ENCODE data around the gene SRRM1. TPM values are rescaled to one million over a fixed set of nuclear protein-coding genes. Genes with fewer than 3 reads are reported as not detected.
A peak's percentile ranks its signal among the peaks of the same experiment; 100 is the strongest.

Gene SRRM1, protein sequence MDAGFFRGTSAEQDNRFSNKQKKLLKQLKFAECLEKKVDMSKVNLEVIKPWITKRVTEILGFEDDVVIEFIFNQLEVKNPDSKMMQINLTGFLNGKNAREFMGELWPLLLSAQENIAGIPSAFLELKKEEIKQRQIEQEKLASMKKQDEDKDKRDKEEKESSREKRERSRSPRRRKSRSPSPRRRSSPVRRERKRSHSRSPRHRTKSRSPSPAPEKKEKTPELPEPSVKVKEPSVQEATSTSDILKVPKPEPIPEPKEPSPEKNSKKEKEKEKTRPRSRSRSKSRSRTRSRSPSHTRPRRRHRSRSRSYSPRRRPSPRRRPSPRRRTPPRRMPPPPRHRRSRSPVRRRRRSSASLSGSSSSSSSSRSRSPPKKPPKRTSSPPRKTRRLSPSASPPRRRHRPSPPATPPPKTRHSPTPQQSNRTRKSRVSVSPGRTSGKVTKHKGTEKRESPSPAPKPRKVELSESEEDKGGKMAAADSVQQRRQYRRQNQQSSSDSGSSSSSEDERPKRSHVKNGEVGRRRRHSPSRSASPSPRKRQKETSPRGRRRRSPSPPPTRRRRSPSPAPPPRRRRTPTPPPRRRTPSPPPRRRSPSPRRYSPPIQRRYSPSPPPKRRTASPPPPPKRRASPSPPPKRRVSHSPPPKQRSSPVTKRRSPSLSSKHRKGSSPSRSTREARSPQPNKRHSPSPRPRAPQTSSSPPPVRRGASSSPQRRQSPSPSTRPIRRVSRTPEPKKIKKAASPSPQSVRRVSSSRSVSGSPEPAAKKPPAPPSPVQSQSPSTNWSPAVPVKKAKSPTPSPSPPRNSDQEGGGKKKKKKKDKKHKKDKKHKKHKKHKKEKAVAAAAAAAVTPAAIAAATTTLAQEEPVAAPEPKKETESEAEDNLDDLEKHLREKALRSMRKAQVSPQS
- 100 to 1,000 TPM in 3 of 6 donors, 10 to 100 TPM in 3; 76.0 to 429 (median 100.0) TPM for total RNA-seq

DNA sequence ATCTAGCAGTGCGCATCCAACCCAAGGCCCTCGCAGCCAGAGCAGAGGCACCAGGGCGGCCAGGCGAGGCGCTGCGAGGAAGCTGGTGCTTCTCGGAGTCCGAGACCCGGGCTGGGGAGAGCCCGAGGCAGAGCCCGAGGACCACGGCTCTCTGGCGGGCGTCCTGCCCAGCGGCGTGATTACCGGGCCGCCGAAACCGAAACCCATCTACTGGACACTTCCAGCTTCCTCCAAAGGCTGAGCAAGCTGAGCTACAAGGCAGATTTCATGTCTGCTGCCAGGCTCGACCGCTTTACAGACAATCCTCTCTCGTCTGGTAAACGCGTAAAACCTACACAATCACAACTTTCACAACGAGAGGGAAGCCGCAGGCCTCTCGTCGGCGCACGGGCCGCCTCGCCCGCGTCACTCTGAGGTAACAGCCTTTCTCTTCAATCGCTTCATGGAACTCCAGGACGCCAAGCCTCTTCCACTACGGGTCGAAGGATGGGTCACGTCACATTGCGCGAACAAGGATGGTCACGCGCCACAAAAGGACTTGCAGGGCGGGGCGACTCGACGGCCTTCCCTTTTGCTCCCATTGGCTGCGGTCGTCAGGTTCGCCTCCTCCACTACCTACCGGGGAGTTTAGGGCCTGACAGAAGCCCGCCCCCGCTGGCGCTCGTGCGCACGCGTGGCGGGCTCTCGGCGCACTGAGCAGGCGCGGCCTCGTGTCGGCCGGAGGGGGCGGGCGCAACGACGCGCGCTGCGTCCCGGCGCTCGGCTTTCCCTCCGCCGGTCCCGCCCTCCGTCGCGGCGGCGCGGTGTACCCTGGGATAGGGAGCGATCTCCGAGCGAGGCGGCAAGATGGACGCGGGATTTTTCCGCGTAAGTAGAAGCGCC lies at the start of gene SRRM1:
TSS of gene SRRM1 (plus strand) at position 822 of the 882 bp plus-strand sequence. CDS start at position 847, 25 bp downstream.
- WGBS, 2 donors, result 0 to 1% methylated on average over 37 to 38 of the region's 95 CpGs
- peak; percentile 97 to 98 for ATAC-seq (ENCODE audit: low FRiP score in 2 of 2)
- peak within 1 kb of the TSS; percentile 94 to 100 (median 99) for H3K27ac ChIP-seq
- DNase-seq, result peak; percentile 100
- H3K4me3 ChIP-seq, result peak within 1 kb of the TSS; percentile 74 to 96 (median 85)
- H3K4me1 ChIP-seq, result peaks cover 20 to 39% (median 25%) of the 10 kb centered on the region in 4 donors
- peaks cover 11 to 21% (median 14%) of the 10 kb centered on the region in 4 donors for H3K36me3 ChIP-seq
- TF ChIP-seq, protein P1, sequence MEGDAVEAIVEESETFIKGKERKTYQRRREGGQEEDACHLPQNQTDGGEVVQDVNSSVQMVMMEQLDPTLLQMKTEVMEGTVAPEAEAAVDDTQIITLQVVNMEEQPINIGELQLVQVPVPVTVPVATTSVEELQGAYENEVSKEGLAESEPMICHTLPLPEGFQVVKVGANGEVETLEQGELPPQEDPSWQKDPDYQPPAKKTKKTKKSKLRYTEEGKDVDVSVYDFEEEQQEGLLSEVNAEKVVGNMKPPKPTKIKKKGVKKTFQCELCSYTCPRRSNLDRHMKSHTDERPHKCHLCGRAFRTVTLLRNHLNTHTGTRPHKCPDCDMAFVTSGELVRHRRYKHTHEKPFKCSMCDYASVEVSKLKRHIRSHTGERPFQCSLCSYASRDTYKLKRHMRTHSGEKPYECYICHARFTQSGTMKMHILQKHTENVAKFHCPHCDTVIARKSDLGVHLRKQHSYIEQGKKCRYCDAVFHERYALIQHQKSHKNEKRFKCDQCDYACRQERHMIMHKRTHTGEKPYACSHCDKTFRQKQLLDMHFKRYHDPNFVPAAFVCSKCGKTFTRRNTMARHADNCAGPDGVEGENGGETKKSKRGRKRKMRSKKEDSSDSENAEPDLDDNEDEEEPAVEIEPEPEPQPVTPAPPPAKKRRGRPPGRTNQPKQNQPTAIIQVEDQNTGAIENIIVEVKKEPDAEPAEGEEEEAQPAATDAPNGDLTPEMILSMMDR (IDR thresholded peaks at IDR 0.05), result peak in 4 of 6 experiments; percentile 22 to 59 (median 44)
- peak; percentile 67 to 99 (median 98) for TF ChIP-seq POLR2A (IDR thresholded peaks at IDR 0.05)
- TF ChIP-seq EP300 (IDR thresholded peaks at IDR 0.05), result peak in 1 of 4 donors; percentile 94
- TF ChIP-seq POLR2AphosphoS5 (IDR thresholded peaks at IDR 0.05), result peak; percentile 100
- no peaks in the 10 kb centered on the region for H3K27me3 ChIP-seq
- no peaks in the 10 kb centered on the region for H3K9me3 ChIP-seq

DNA sequence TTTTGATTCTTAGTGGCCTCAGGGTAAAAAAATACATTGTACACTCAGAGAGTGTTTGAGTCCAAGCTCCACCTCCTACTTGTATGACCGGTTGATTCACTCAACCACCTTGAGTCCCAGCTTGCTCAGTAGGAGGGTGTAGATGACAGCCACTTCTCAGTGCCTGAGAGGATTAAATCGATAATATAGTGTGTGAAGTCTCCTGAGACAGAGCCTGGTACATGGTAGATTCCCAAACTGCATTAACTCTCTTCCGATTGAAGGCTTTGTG lies 48.8 kb upstream of the SRRM1 start:
- ATAC-seq (ENCODE audit: low FRiP score in 2 of 2) (no peak), DNase-seq (no peak)
- no peaks in the 10 kb centered on the region for H3K27me3 ChIP-seq
- no peak overlapping the region for H3K4me3 ChIP-seq
- no peaks in the 10 kb centered on the region for H3K4me1 ChIP-seq
- no peaks in the 10 kb centered on the region for H3K36me3 ChIP-seq
- 65 to 71% methylated on average over 3 of the region's 3 CpGs for WGBS, 2 donors
- H3K9me3 ChIP-seq, result no peaks in the 10 kb centered on the region
- H3K27ac ChIP-seq, result no peak overlapping the region
- TF ChIP-seq, protein P1 (IDR thresholded peaks at IDR 0.05), result no peak
- no peak for TF ChIP-seq POLR2A (IDR thresholded peaks at IDR 0.05)
- no peak for TF ChIP-seq POLR2AphosphoS5 (IDR thresholded peaks at IDR 0.05)
- no peak for TF ChIP-seq EP300 (IDR thresholded peaks at IDR 0.05)

DNA sequence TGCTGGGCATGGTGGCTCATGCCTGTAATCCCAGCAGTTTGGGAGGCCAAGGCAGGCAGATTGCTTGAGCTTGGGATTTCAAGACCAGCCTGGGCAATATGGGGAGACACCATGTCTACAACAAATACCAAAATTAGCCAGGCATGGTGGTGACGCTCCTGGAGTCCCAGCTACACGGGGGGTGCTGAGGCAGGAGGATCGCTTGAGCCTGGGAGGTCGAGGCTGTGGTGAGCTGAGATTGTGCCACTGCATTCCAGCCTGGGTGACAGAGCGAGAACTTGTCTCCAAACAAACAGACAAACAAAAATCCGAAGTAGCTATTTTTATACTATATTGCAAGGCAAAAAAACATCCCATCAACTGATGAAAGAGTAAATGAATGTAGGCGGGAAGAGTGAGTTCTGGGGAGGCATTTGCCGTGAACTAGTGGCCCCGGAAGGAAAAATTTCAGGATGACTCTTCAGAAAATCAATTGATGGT lies 46.7 kb upstream of the SRRM1 start:
- DNase-seq (no peak), ATAC-seq (ENCODE audit: low FRiP score in 2 of 2) (no peak)
- 79 to 86% methylated on average over 9 of the region's 9 CpGs for WGBS, 2 donors
- no peaks in the 10 kb centered on the region for H3K9me3 ChIP-seq
- no peaks in the 10 kb centered on the region for H3K27me3 ChIP-seq
- H3K4me1 ChIP-seq, result no peaks in the 10 kb centered on the region
- H3K27ac ChIP-seq, result no peak overlapping the region
- H3K4me3 ChIP-seq, result no peak overlapping the region
- H3K36me3 ChIP-seq, result no peaks in the 10 kb centered on the region
- TF ChIP-seq POLR2A (IDR thresholded peaks at IDR 0.05) (no peak), EP300 (IDR thresholded peaks at IDR 0.05) (no peak), POLR2AphosphoS5 (IDR thresholded peaks at IDR 0.05) (no peak)
- TF ChIP-seq, protein P1 (IDR thresholded peaks at IDR 0.05), result no peak

DNA sequence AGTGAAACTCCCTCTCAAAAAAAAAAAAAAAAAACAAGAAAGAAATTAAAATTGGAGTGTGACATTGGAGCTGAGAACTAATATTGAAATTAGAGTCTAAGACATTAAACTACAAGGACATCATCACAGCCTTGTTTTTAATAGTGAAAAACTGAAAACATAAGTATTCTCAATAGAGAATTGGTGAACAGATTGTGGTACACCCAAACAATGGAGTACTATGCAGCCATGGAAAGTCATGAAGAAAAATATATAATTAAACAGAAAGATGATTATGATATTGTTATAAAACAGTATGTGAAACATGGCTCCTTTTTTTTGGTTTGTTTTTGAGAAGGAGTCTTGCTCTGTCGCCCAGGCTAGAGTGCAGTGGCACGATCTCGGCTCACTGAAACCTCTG lies 43.8 kb upstream of the SRRM1 start:
- 87 to 97% methylated on average over 3 of the region's 3 CpGs for WGBS, 2 donors
- no peaks in the 10 kb centered on the region for H3K36me3 ChIP-seq
- TF ChIP-seq POLR2A (IDR thresholded peaks at IDR 0.05) (no peak), EP300 (IDR thresholded peaks at IDR 0.05) (no peak), POLR2AphosphoS5 (IDR thresholded peaks at IDR 0.05) (no peak)
- TF ChIP-seq, protein P1 (IDR thresholded peaks at IDR 0.05), result no peak

More for the DNA sequence above, 43.8 kb upstream of the SRRM1 start:
- no peaks in the 10 kb centered on the region for H3K27me3 ChIP-seq
- no peak for ATAC-seq (ENCODE audit: low FRiP score in 2 of 2)
- no peak overlapping the region for H3K4me3 ChIP-seq
- H3K9me3 ChIP-seq, result no peaks in the 10 kb centered on the region
- no peaks in the 10 kb centered on the region for H3K4me1 ChIP-seq
- no peak for DNase-seq
- H3K27ac ChIP-seq, result no peak overlapping the region

All from upper lobe of left lung (tissue), 6 donors.